Measurements from ENCODE around the gene HOXA3.

Gene HOXA3

GRCh38 chr7:27138985-27139333 lies 13.4 kb downstream of the HOXA3 start:
- H3K9me3 Mint-ChIP-seq = no peaks in the 10 kb centered on the region
- peaks cover 49% of the 10 kb centered on the region for H3K27me3 Mint-ChIP-seq
- H3K4me1 Mint-ChIP-seq (ENCODE audit: low read depth) = peaks cover 26% of the 10 kb centered on the region
- H3K36me3 Mint-ChIP-seq (ENCODE audit: low read depth) = no peaks in the 10 kb centered on the region
- H3K27ac Mint-ChIP-seq = no peak overlapping the region
- H3K4me3 Mint-ChIP-seq = no peak overlapping the region
- intact Hi-C loops (cut with micrococcal nuclease) = no loop called here

GRCh38 chr7:27138472-27138871 lies 13.9 kb downstream of the HOXA3 start:
- Mint-ChIP-seq H3K27ac (no peak overlapping the region), H3K27me3 (peaks cover 48% of the 10 kb centered on the region), H3K4me1 (ENCODE audit: low read depth) (peaks cover 28% of the 10 kb centered on the region), H3K9me3 (no peaks in the 10 kb centered on the region), H3K4me3 (no peak overlapping the region), H3K36me3 (ENCODE audit: low read depth) (no peaks in the 10 kb centered on the region)
- intact Hi-C loops (cut with micrococcal nuclease) = no loop called here

GRCh38 chr7:27137640-27138315 lies 14.6 kb downstream of the HOXA3 start:
- intact Hi-C loops (cut with micrococcal nuclease) = no loop called here
- Mint-ChIP-seq H3K4me1 (ENCODE audit: low read depth) (peaks cover 28% of the 10 kb centered on the region), H3K27ac (no peak overlapping the region), H3K27me3 (peaks cover 47% of the 10 kb centered on the region), H3K4me3 (no peak overlapping the region), H3K9me3 (no peaks in the 10 kb centered on the region), H3K36me3 (ENCODE audit: low read depth) (no peaks in the 10 kb centered on the region)

- H3K4me1 Mint-ChIP-seq (ENCODE audit: low read depth) = peaks cover 28% of the 10 kb centered on the region
- H3K9me3 Mint-ChIP-seq = no peaks in the 10 kb centered on the region
- no peak overlapping the region for H3K4me3 Mint-ChIP-seq
- H3K36me3 Mint-ChIP-seq (ENCODE audit: low read depth) = no peaks in the 10 kb centered on the region
- peaks cover 35% of the 10 kb centered on the region for H3K27me3 Mint-ChIP-seq
- intact Hi-C loops (cut with micrococcal nuclease) = no loop called here
- H3K27ac Mint-ChIP-seq = no peak overlapping the region
Measured at GRCh38 chr7:27134392-27134791, 18.0 kb downstream of the HOXA3 start.

GRCh38 chr7:27133409-27134231 lies 18.8 kb downstream of the HOXA3 start:
- H3K36me3 Mint-ChIP-seq (ENCODE audit: low read depth) = no peaks in the 10 kb centered on the region
- intact Hi-C loops (cut with micrococcal nuclease) = no loop called here
- no peaks in the 10 kb centered on the region for H3K9me3 Mint-ChIP-seq
- H3K27me3 Mint-ChIP-seq = peaks cover 43% of the 10 kb centered on the region
- peaks cover 28% of the 10 kb centered on the region for H3K4me1 Mint-ChIP-seq (ENCODE audit: low read depth)
- H3K4me3 Mint-ChIP-seq = no peak overlapping the region
- H3K27ac Mint-ChIP-seq = no peak overlapping the region

- Mint-ChIP-seq H3K27ac (no peak overlapping the region), H3K27me3 (peaks cover 45% of the 10 kb centered on the region), H3K4me3 (no peak overlapping the region), H3K36me3 (ENCODE audit: low read depth) (no peaks in the 10 kb centered on the region), H3K9me3 (no peaks in the 10 kb centered on the region), H3K4me1 (ENCODE audit: low read depth) (peaks cover 28% of the 10 kb centered on the region)
- intact Hi-C loops (cut with micrococcal nuclease) = no loop called here
Measured at GRCh38 chr7:27132978-27133377, 19.4 kb downstream of the HOXA3 start.

GRCh38 chr7:27132214-27132613 lies 20.2 kb downstream of the HOXA3 start:
- H3K27me3 Mint-ChIP-seq = peaks cover 45% of the 10 kb centered on the region
- intact Hi-C loops (cut with micrococcal nuclease) = no loop called here

GRCh38 chr7:27131390-27131819 lies 21.0 kb downstream of the HOXA3 start:
- intact Hi-C loops (cut with micrococcal nuclease) = no loop called here
- Mint-ChIP-seq H3K9me3 (no peaks in the 10 kb centered on the region), H3K27me3 (peaks cover 42% of the 10 kb centered on the region), H3K4me1 (ENCODE audit: low read depth) (peaks cover 21% of the 10 kb centered on the region), H3K4me3 (peak overlapping the region; percentile 80), H3K27ac (peak overlapping the region; percentile 91), H3K36me3 (ENCODE audit: low read depth) (no peaks in the 10 kb centered on the region)

More at GRCh38 chr7:27132214-27132613, 20.2 kb downstream of the HOXA3 start:
- no peak overlapping the region for H3K27ac Mint-ChIP-seq
- peaks cover 26% of the 10 kb centered on the region for H3K4me1 Mint-ChIP-seq (ENCODE audit: low read depth)
- no peaks in the 10 kb centered on the region for H3K9me3 Mint-ChIP-seq
- no peaks in the 10 kb centered on the region for H3K36me3 Mint-ChIP-seq (ENCODE audit: low read depth)
- no peak overlapping the region for H3K4me3 Mint-ChIP-seq

- Mint-ChIP-seq H3K36me3 (ENCODE audit: low read depth) (no peaks in the 10 kb centered on the region), H3K9me3 (no peaks in the 10 kb centered on the region), H3K4me3 (peak within 1 kb of the TSS; percentile 80), H3K27me3 (peaks cover 38% of the 10 kb centered on the region), H3K4me1 (ENCODE audit: low read depth) (peaks cover 16% of the 10 kb centered on the region), H3K27ac (peak within 1 kb of the TSS; percentile 91)
- intact Hi-C loops (cut with micrococcal nuclease) = loop anchor here (1.0 kb wide), 1 partner anchor 33 kb away; no protein-coding TSS in a partner anchor
Measured at GRCh38 chr7:27130540-27131389, 21.6 kb downstream of the HOXA3 start, which contains the start of gene HOXA4. HOXA4 (minus strand) TSS chr7:27130757; CDS start chr7:27130733, 24 bp downstream.

- intact Hi-C loops (cut with micrococcal nuclease) = loop anchor here (1.0 kb wide), 1 partner anchor 33 kb away; no protein-coding TSS in a partner anchor
- Mint-ChIP-seq H3K4me1 (ENCODE audit: low read depth) (peaks cover 12% of the 10 kb centered on the region), H3K36me3 (ENCODE audit: low read depth) (no peaks in the 10 kb centered on the region), H3K27ac (peak overlapping the region; percentile 91), H3K27me3 (peaks cover 39% of the 10 kb centered on the region), H3K4me3 (peak overlapping the region; percentile 80), H3K9me3 (no peaks in the 10 kb centered on the region)
Measured at GRCh38 chr7:27129729-27130539, 22.4 kb downstream of the HOXA3 start.

- Mint-ChIP-seq H3K27ac (no peak overlapping the region), H3K4me1 (ENCODE audit: low read depth) (peaks cover 3% of the 10 kb centered on the region), H3K36me3 (ENCODE audit: low read depth) (no peaks in the 10 kb centered on the region), H3K9me3 (no peaks in the 10 kb centered on the region), H3K27me3 (peaks cover 40% of the 10 kb centered on the region), H3K4me3 (no peak overlapping the region)
- intact Hi-C loops (cut with micrococcal nuclease) = no loop called here
Measured at GRCh38 chr7:27128776-27129728, 23.3 kb downstream of the HOXA3 start.

- Mint-ChIP-seq H3K4me1 (ENCODE audit: low read depth) (no peaks in the 10 kb centered on the region), H3K9me3 (no peaks in the 10 kb centered on the region), H3K36me3 (ENCODE audit: low read depth) (no peaks in the 10 kb centered on the region), H3K4me3 (no peak overlapping the region), H3K27ac (no peak overlapping the region), H3K27me3 (peaks cover 37% of the 10 kb centered on the region)
- intact Hi-C loops (cut with micrococcal nuclease) = no loop called here
Measured at GRCh38 chr7:27128034-27128433, 24.3 kb downstream of the HOXA3 start.

All from dendritic cell treated with granulocyte-macrophage colony-stimulating factor and Interleukin-4, amounts not matched to agents 40 ng/mL and 50 ng/mL, for 4 days (primary cell).